PC-3 (cell line): ENCODE data around the gene ZNF560. TPM values are rescaled to one million over a fixed set of nuclear protein-coding genes. Genes with fewer than 3 reads are reported as not detected.

Experiments used
- ATAC-seq: fragments of 200-7000 bp; cut with Tn5 transposase; 2 replicates; pipeline ENCODE4 v1.9.1; 2020; ENCODE audit warnings: mild to moderate bottlenecking, moderate library complexity
- BruUV-seq: library from RNA; stranded (reverse); fragments of 400-500 nt; replicated peaks from 2 replicates; lab custom pipeline; 2021; lab: Mats Ljungman, UMichigan
- CTCF ChIA-PET: fragments of 300-600 bp; sonication (Branson Sonifier 250); formaldehyde crosslinking; loops from one replicate; lab custom pipeline; 2022; ENCODE audit warnings: antibody characterized with exemption; lab: Charles Lee
- POLR2A ChIA-PET: fragments of 300-600 bp; sonication (Branson Sonifier 250); formaldehyde crosslinking; loops from one replicate; lab custom pipeline; 2022; ENCODE audit warnings: antibody characterized with exemption; ENCODE audit not compliant: unreplicated experiment; lab: Charles Lee
- DNase-seq: peaks from one replicate; pipeline ENCODE4 v3.0.0-alpha.2; 2015
- H2AFZ ChIP-seq: fragments of 300-600 bp; sonication (generic); 2 replicates; pipeline ENCODE4 v1.6.0; 2016; ENCODE audit warnings: antibody characterized with exemption, low read length
- H3F3A ChIP-seq: fragments of 300-600 bp; sonication (generic); one replicate; pipeline ENCODE4 v1.6.0; 2017; ENCODE audit warnings: antibody characterized with exemption, low read length, control low read depth, mild to moderate bottlenecking; ENCODE audit not compliant: unreplicated experiment
- H3K27ac ChIP-seq: fragments of 300-600 bp; sonication (generic); 2 replicates; pipeline ENCODE4 v1.5.1; 2016; ENCODE audit warnings: mild to moderate bottlenecking, low read length
- H3K27me3 ChIP-seq: fragments of 300-600 bp; sonication (generic); 2 replicates; pipeline ENCODE4 v1.6.1; 2016; ENCODE audit warnings: low read length, mixed read lengths
- H3K36me3 ChIP-seq: fragments of 300-600 bp; sonication (generic); 2 replicates; pipeline ENCODE4 v1.6.1; 2016; ENCODE audit warnings: low read depth, mixed run types, low read length, mixed read lengths
- H3K4me1 ChIP-seq: fragments of 300-600 bp; sonication (generic); 2 replicates; pipeline ENCODE4 v1.5.1; 2016; ENCODE audit warnings: low read length; ENCODE audit not compliant: insufficient read depth
- H3K4me2 ChIP-seq: fragments of 300-600 bp; sonication (generic); 2 replicates; pipeline ENCODE4 v1.6.0; 2016; ENCODE audit warnings: low read length
- H3K4me3 ChIP-seq: fragments of 300-600 bp; sonication (generic); 2 replicates; pipeline ENCODE4 v1.5.1; 2016; ENCODE audit warnings: mild to moderate bottlenecking, low read length, mixed read lengths
- H3K79me2 ChIP-seq: fragments of 300-600 bp; sonication (generic); 2 replicates; pipeline ENCODE4 v1.6.1; 2017; ENCODE audit warnings: low read length, mixed read lengths
- H3K9ac ChIP-seq: fragments of 300-600 bp; sonication (generic); 2 replicates; pipeline ENCODE4 v1.6.0; 2016; ENCODE audit warnings: mild to moderate bottlenecking, low read length
- H3K9me2 ChIP-seq: fragments of 300-600 bp; sonication (generic); replicated peaks from 2 replicates; pipeline ENCODE4 v1.6.1; 2016; ENCODE audit warnings: mixed run types, low read length, mixed read lengths
- H3K9me3 ChIP-seq: fragments of 300-600 bp; sonication (generic); 2 replicates; pipeline ENCODE4 v1.6.1; 2016; ENCODE audit warnings: low read length, mixed read lengths
- H4K20me1 ChIP-seq: fragments of 300-600 bp; sonication (generic); 2 replicates; pipeline ENCODE4 v1.6.1; 2016; ENCODE audit warnings: low read length, mixed read lengths
- EZH2 ChIP-seq: fragments of 300-600 bp; sonication (generic); IDR thresholded peaks from one replicate; pipeline ENCODE4 v1.6.1; 2017; ENCODE audit warnings: antibody characterized with exemption, mild to moderate bottlenecking, low read length; ENCODE audit not compliant: unreplicated experiment
- EZH2phosphoT487 ChIP-seq: fragments of 300-600 bp; sonication (generic); IDR thresholded peaks from 2 replicates; pipeline ENCODE4 v1.6.1; 2018; ENCODE audit warnings: mild to moderate bottlenecking, antibody characterized with exemption, low read length, borderline replicate concordance
- intact Hi-C: fragments of 100-400 bp; cut with micrococcal nuclease; formaldehyde crosslinking; loops from 2 replicates; pipeline ENCODE4 v1.9.0; 2023
- total RNA-seq: library from RNA; depleted of rRNA; stranded (reverse); fragments of >200 nt; gene quantifications from 2 replicates; pipeline ENCODE4 v1.2.3, GENCODE V29; 2014
- TF ChIP-seq, protein P1 (sequence below): fragments of 300-600 bp; sonication (generic); conservative IDR thresholded peaks from 2 replicates; pipeline ENCODE4 v1.5.1; 2017; ENCODE audit warnings: antibody characterized with exemption, low read depth, mild to moderate bottlenecking, low read length

Gene ZNF560
- total RNA-seq, 1 experiment from 2014 or later: not detected

DNA sequence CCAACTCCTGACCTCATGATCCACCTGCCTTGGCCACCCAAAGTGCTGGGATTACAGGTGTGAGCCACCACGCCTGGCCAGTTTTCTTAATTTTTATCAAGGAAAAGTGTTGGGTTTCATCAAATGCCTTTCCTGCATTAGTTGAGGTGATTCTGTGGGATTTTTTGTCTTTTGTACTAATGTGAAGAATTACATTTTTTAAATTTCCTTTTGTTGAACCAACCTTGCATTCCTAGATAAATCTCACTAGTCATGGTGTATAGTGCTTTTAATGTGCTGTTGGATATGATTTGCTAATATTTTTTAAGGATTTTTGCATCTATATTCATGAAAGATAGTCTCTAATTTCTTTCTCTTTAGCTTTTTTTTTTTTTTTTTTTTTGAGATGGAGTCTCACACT lies 2.4 kb upstream of the ZNF560 start:
- BruUV-seq: no TSS peak
- Histone ChIP-seq H3K79me2 (no peaks in the 10 kb centered on the region), H3K27me3 (no peaks in the 10 kb centered on the region), H3K9me2 (no peaks in the 10 kb centered on the region), H3K36me3 (no peaks in the 10 kb centered on the region), H3F3A (no peaks in the 10 kb centered on the region), H4K20me1 (no peaks in the 10 kb centered on the region), H2AFZ (no peak overlapping the region), H3K27ac (no peak overlapping the region), H3K4me3 (no peak overlapping the region), H3K9ac (no peak overlapping the region), H3K4me2 (no peak overlapping the region), H3K4me1 (no peaks in the 10 kb centered on the region), H3K9me3 (peaks cover 48% of the 10 kb centered on the region)
- POLR2A ChIA-PET: no interaction called here
- ATAC-seq (no peak), DNase-seq (no peak)
- CTCF ChIA-PET: no interaction called here
- TF ChIP-seq EZH2phosphoT487 (no peak), EZH2 (no peak)
- TF ChIP-seq, protein P1, sequence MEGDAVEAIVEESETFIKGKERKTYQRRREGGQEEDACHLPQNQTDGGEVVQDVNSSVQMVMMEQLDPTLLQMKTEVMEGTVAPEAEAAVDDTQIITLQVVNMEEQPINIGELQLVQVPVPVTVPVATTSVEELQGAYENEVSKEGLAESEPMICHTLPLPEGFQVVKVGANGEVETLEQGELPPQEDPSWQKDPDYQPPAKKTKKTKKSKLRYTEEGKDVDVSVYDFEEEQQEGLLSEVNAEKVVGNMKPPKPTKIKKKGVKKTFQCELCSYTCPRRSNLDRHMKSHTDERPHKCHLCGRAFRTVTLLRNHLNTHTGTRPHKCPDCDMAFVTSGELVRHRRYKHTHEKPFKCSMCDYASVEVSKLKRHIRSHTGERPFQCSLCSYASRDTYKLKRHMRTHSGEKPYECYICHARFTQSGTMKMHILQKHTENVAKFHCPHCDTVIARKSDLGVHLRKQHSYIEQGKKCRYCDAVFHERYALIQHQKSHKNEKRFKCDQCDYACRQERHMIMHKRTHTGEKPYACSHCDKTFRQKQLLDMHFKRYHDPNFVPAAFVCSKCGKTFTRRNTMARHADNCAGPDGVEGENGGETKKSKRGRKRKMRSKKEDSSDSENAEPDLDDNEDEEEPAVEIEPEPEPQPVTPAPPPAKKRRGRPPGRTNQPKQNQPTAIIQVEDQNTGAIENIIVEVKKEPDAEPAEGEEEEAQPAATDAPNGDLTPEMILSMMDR: no peak
- intact Hi-C loops: no loop called here

DNA sequence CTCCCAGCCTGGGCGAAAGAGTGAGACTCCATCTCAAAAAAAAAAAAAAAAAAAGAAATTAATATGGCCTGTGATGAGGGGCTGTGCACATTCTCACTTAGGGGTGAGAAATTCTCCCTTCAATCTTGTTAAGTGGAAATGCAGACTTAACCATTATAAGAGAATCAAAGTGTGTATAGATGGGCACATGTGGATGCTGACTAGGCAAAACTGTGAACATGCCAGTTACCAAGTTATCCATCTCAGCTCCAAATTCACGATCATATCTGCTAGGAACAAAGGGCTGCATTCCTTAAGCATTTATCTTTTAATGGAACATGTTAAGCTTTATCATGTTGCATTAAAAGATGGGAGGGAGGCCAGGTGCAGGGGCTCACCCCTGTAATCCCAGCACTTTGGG lies 4.3 kb downstream of the ZNF560 start:
- intact Hi-C loops: no loop called here
- H3K9me3 ChIP-seq: peaks cover 28% of the 10 kb centered on the region
- BruUV-seq: no TSS peak

DNA sequence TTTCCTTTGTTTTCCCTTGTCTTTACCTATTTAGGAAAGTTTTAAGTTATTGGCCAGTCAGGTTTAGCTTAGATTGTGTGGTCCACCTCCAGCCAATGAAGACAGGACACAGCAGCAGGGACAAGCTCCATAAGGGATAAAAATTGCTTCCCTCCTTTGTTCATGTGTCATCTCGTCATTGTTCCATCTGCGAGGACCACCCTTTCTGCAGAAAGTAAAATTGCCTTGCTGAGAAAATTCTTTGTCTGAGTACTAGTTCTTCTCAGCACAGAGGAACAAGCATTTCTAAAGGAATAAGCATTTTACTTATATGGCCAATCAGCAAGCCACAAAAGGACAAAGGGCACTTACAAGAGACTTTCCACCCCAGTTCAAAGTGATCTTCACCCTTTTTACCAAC lies 11.4 kb downstream of the ZNF560 start:
- TF ChIP-seq EZH2phosphoT487 (no peak), EZH2 (no peak)
- TF ChIP-seq, protein P1: no peak
- H3K9me3 ChIP-seq: peaks cover 44% of the 10 kb centered on the region
- H3K9ac ChIP-seq: no peak overlapping the region
- no peaks in the 10 kb centered on the region for H3K79me2 ChIP-seq
- no TSS peak for BruUV-seq
- no peaks in the 10 kb centered on the region for H3K27me3 ChIP-seq
- ChIA-PET POLR2A (no interaction called here), CTCF (no interaction called here)
- peaks cover 2% of the 10 kb centered on the region; the same call in 1 of the 2 replicates for H3K36me3 ChIP-seq
- no peaks in the 10 kb centered on the region for H3K9me2 ChIP-seq
- H3F3A ChIP-seq: no peaks in the 10 kb centered on the region
- H3K4me3 ChIP-seq: no peak overlapping the region
- intact Hi-C loops: no loop called here
- DNase-seq (no peak), ATAC-seq (no peak)
- no peaks in the 10 kb centered on the region for H3K4me1 ChIP-seq
- H3K27ac ChIP-seq: no peak overlapping the region
- no peak overlapping the region for H2AFZ ChIP-seq
- no peak overlapping the region for H3K4me2 ChIP-seq
- no peaks in the 10 kb centered on the region for H4K20me1 ChIP-seq

More for the DNA sequence above, 4.3 kb downstream of the ZNF560 start:
- no peaks in the 10 kb centered on the region for H3K4me1 ChIP-seq
- H3K27ac ChIP-seq: no peak overlapping the region
- DNase-seq (no peak), ATAC-seq (no peak)
- H3K27me3 ChIP-seq: no peaks in the 10 kb centered on the region
- H2AFZ ChIP-seq: no peak overlapping the region
- TF ChIP-seq EZH2: no peak
- TF ChIP-seq EZH2phosphoT487: no peak
- TF ChIP-seq, protein P1: no peak
- no peaks in the 10 kb centered on the region for H3F3A ChIP-seq
- ChIA-PET CTCF (no interaction called here), POLR2A (no interaction called here)
- H3K9me2 ChIP-seq: no peaks in the 10 kb centered on the region
- no peak overlapping the region for H3K4me3 ChIP-seq
- H4K20me1 ChIP-seq: no peaks in the 10 kb centered on the region
- H3K9ac ChIP-seq: no peak overlapping the region
- no peaks in the 10 kb centered on the region for H3K79me2 ChIP-seq
- no peaks in the 10 kb centered on the region for H3K36me3 ChIP-seq
- H3K4me2 ChIP-seq: no peak overlapping the region
